Osteoblast (primary cell): Measurements from ENCODE around the gene OR2T34. TPM values are rescaled to one million over a fixed set of nuclear protein-coding genes. Genes with fewer than 3 reads are reported as not detected.
"Not testable (repeated sequence)": the region's sequence is repeated elsewhere in the genome, so short reads cannot be mapped to it uniquely, and the experiment has no call there.

Experiments
- DNase-seq: peaks from one replicate; pipeline ENCODE4 v3.0.0; 2011; ENCODE audit warnings: low spot score, mixed read lengths; ENCODE audit not compliant: insufficient read length; ENCODE audit errors: missing footprints
- H2AFZ ChIP-seq: 2 replicates; pipeline ENCODE4 v1.6.0; 2011; ENCODE audit warnings: mild to moderate bottlenecking, low read length
- H3K27ac ChIP-seq: 2 replicates; pipeline ENCODE4 v1.5.1; 2011; ENCODE audit warnings: mild to moderate bottlenecking, low read depth, low read length, moderate library complexity
- H3K27me3 ChIP-seq: 2 replicates; pipeline ENCODE4 v1.6.0; 2012; ENCODE audit warnings: mild to moderate bottlenecking, control low read depth, inconsistent platforms, low read length, moderate library complexity; ENCODE audit not compliant: insufficient read depth
- H3K36me3 ChIP-seq: 2 replicates; pipeline ENCODE4 v1.5.1; 2011; ENCODE audit warnings: mild to moderate bottlenecking, low read length, control low read depth, moderate library complexity; ENCODE audit not compliant: insufficient read depth
- H3K4me1 ChIP-seq: 2 replicates; pipeline ENCODE4 v1.5.1; 2011; ENCODE audit warnings: mild to moderate bottlenecking, low read length, control low read depth, moderate library complexity; ENCODE audit not compliant: insufficient read depth
- H3K4me2 ChIP-seq: 2 replicates; pipeline ENCODE4 v1.6.0; 2011; ENCODE audit warnings: mild to moderate bottlenecking, low read length; ENCODE audit not compliant: insufficient read depth
- H3K4me3 ChIP-seq: fragments of 200-600 bp; sonication (generic); 3 replicates; pipeline ENCODE4 v1.5.1; 2012; ENCODE audit warnings: mild to moderate bottlenecking, low read length, inconsistent platforms; ENCODE audit not compliant: insufficient read depth
- H3K79me2 ChIP-seq: 2 replicates; pipeline ENCODE4 v1.6.0; 2012; ENCODE audit warnings: mild to moderate bottlenecking, low read length, control low read depth, inconsistent platforms; ENCODE audit not compliant: insufficient read depth
- H3K9me3 ChIP-seq: 2 replicates; pipeline ENCODE4 v1.5.1; 2011; ENCODE audit warnings: low read depth, low read length, control low read depth
- H4K20me1 ChIP-seq: 2 replicates; pipeline ENCODE4 v1.6.0; 2012; ENCODE audit warnings: mild to moderate bottlenecking, low read length, control low read depth; ENCODE audit not compliant: insufficient read depth
- total RNA-seq: library from RNA; depleted of rRNA; stranded (reverse); fragments of >200 nt; gene quantifications from 2 replicates; pipeline ENCODE4 v1.2.3, GENCODE V29; 2012
- TF ChIP-seq, protein P1 (sequence below): IDR thresholded peaks from 2 replicates; pipeline ENCODE4 v1.5.1; 2011; ENCODE audit warnings: mild to moderate bottlenecking, low read depth, low read length, moderate library complexity; ENCODE audit errors: extremely low read depth

Gene OR2T34, protein sequence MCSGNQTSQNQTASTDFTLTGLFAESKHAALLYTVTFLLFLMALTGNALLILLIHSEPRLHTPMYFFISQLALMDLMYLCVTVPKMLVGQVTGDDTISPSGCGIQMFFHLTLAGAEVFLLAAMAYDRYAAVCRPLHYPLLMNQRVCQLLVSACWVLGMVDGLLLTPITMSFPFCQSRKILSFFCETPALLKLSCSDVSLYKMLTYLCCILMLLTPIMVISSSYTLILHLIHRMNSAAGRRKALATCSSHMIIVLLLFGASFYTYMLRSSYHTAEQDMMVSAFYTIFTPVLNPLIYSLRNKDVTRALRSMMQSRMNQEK
- total RNA-seq = not detected in 2 replicates

GRCh38 chr1:248574657-248575056 is at the start of gene OR2T34:
Gene OR2T34, minus strand, starts transcription at chr1:248574757. Its CDS starts 0 bp downstream, at chr1:248574757.
- H3K4me2 ChIP-seq, H3K79me2 ChIP-seq, H2AFZ ChIP-seq, H3K9me3 ChIP-seq, H3K4me3 ChIP-seq, H4K20me1 ChIP-seq, H3K4me1 ChIP-seq, H3K27me3 ChIP-seq, DNase-seq, H3K27ac ChIP-seq, H3K36me3 ChIP-seq: not testable (repeated sequence)

- Histone ChIP-seq H4K20me1 (no peaks in the 10 kb centered on the region), H3K4me2 (no peak overlapping the region), H3K36me3 (no peaks in the 10 kb centered on the region), H3K9me3 (no peaks in the 10 kb centered on the region), H3K27ac (no peak overlapping the region), H3K27me3 (no peaks in the 10 kb centered on the region), H3K4me1 (no peaks in the 10 kb centered on the region), H2AFZ (no peak overlapping the region), H3K79me2 (no peaks in the 10 kb centered on the region), H3K4me3 (no peak overlapping the region)
- DNase-seq = peak; percentile 60
- TF ChIP-seq, protein P1, sequence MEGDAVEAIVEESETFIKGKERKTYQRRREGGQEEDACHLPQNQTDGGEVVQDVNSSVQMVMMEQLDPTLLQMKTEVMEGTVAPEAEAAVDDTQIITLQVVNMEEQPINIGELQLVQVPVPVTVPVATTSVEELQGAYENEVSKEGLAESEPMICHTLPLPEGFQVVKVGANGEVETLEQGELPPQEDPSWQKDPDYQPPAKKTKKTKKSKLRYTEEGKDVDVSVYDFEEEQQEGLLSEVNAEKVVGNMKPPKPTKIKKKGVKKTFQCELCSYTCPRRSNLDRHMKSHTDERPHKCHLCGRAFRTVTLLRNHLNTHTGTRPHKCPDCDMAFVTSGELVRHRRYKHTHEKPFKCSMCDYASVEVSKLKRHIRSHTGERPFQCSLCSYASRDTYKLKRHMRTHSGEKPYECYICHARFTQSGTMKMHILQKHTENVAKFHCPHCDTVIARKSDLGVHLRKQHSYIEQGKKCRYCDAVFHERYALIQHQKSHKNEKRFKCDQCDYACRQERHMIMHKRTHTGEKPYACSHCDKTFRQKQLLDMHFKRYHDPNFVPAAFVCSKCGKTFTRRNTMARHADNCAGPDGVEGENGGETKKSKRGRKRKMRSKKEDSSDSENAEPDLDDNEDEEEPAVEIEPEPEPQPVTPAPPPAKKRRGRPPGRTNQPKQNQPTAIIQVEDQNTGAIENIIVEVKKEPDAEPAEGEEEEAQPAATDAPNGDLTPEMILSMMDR = peak; percentile 56
These were observed 48.0 kb upstream of the OR2T34 start for GRCh38 chr1:248622570-248623001.

DNA sequence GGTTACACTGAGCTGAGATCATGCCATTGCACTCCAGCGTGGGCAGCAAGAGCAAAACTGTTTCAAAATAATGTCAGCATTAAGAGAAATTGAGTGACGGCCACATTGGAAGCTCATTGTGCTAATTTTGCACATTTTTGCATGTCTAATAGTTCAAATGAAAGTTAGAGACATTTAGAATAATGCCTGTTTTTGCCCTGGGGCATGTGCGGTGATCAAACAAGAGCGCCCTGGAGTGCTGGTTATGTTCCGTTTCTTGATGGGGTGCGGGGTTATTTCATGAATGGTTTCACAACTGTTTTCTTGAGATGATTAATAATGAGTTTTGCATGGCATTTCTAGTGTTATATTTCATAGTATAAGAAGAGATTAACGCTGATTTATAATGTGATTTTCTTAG is 47.2 kb upstream of the OR2T34 start:
- TF ChIP-seq, protein P1 = no peak
- no peak overlapping the region for H2AFZ ChIP-seq
- no peak overlapping the region for H3K4me3 ChIP-seq
- no peaks in the 10 kb centered on the region for H3K4me1 ChIP-seq
- no peaks in the 10 kb centered on the region for H3K36me3 ChIP-seq
- H3K4me2 ChIP-seq = no peak overlapping the region
- H4K20me1 ChIP-seq = no peaks in the 10 kb centered on the region
- no peak overlapping the region for H3K27ac ChIP-seq
- no peaks in the 10 kb centered on the region for H3K79me2 ChIP-seq
- H3K9me3 ChIP-seq = no peaks in the 10 kb centered on the region
- no peaks in the 10 kb centered on the region for H3K27me3 ChIP-seq
- DNase-seq = no peak

DNA sequence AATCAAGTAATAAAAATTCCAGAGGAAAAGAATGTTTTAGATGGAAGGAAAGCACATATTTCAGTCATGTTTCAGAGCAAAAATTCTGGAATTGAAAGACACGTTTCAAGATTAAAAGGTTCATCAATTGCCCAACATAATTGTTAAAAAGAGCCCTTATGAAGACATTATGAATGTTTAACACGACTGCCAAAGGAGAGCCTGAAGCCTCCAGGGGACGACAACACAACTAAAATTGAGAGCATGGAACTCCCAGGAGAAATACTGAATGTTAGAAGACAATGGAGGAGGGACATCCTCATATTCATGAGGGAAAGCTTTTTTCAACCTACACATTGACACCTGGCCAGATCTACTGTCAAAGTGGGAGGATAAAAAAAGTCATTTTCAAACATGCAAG is 44.3 kb upstream of the OR2T34 start:
- no peaks in the 10 kb centered on the region for H4K20me1 ChIP-seq
- H3K4me2 ChIP-seq = no peak overlapping the region
- H3K4me1 ChIP-seq = no peaks in the 10 kb centered on the region
- DNase-seq = peak; percentile 51
- no peaks in the 10 kb centered on the region for H3K27me3 ChIP-seq
- H3K36me3 ChIP-seq = no peaks in the 10 kb centered on the region
- H3K4me3 ChIP-seq = no peak overlapping the region
- no peak overlapping the region for H3K27ac ChIP-seq
- H2AFZ ChIP-seq = no peak overlapping the region
- no peaks in the 10 kb centered on the region for H3K9me3 ChIP-seq
- no peaks in the 10 kb centered on the region for H3K79me2 ChIP-seq
- TF ChIP-seq, protein P1 = peak; percentile 66
